GM18517 (cell line): ENCODE measurements around the gene CDH26.

Experiments used
- ATAC-seq: cut with Tn5 transposase; IDR thresholded peaks from one replicate; pipeline ENCODE4 v1.9.1; 2021; ENCODE audit warnings: mild to moderate bottlenecking, moderate library complexity; ENCODE audit not compliant: unreplicated experiment

CDH26 gene

DNA sequence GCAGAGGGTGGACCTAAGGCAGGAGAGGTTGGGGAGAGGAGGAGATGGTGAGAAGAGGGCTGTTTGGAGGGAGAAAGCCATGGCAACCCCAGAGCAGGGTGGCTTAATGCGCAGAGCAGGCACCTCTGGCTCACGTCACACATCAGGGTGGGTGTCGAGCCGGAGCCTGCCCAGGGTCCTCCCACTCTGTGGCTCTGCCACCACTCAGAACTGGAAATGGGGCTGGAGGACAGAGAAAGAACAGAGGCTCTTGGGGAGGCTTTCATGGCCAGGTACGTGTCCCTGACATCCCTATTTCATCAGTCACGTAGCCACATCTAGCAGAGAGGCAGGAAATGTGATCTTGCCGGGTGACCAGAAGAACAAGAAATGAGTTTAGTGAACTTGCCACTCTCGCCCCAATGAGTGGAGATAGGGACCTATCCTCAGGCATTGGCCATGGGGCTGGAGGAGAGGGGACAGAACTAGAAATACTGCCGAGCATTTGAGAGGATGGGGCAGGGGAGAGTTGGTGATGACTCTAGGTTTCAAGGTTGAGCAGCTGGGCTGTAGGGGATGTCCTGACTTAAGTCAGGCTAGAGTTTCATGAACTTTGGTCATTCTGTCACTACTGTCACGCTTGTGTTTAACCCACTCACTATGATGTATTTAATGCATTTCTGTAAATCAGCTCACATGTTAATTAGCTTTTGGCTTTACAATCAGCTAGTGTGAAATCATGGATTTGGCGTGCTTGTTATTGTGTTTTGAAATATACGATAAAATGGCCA, 52.7 kb downstream of the CDH26 start:
- no peak for ATAC-seq

GRCh38 chr20:60011512-60012507, 53.6 kb downstream of the CDH26 start:
- no peak for ATAC-seq

DNA sequence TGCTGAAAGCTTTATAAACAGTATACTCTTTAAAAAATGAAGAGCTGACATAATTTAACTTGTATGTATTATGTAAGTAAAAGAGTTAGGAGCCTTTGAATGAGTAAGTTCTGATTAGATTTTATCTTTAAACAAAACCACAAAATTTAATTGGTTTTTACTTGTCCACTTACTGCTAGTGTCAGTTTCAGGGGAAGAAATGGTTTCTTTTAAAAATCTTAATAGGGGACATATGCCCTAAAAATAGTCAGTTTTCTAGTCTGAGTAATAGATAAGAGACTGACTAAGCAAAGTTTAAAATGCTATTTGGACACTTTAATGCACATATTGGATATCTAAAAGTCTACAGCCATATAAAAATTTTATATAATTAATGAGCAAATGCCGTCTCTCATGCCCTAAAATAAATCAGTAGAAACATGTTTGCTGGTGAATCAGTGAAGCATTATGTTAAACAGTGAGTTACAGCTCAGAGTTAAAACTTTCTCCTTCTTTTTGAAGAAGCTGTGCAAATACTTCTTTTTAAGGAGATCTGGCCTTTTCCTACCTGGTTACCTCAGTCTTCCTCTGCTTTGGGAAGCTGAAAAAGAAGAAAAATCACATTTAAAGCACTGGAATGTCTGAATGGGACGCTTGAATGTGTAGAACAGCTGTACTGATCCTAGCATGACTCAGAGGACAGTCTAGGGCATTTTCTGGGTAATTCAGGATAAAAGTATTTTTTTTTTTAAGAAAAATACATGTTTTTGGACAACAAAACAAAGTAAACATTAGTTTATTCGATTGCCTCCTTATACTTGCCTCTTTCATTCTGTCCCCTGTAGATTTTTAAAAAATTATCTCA, 55.3 kb downstream of the CDH26 start:
- ATAC-seq: no peak

- ATAC-seq: no peak
Measured at GRCh38 chr20:60016406-60016805, 58.2 kb downstream of the CDH26 start.

GRCh38 chr20:60020251-60020650, 62.0 kb downstream of the CDH26 start:
- no peak for ATAC-seq

DNA sequence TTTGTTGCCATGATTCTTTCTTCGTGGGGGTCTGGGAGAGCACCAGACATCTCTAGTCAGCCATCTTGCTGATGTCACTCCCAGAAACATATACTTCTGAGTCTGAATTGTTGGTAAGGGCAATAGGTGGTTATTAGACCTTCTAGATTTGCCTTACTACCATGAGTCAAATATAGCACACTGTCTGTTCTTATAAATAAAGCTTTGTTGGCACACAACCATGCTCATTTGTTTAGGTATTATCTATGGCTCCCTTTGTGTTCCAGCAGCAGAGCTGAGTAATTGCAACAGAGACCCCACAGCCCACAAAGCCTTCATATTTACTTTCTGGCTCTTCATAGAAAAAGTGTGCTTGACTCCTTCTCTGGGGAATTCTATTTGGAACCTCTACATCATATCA, 62.9 kb downstream of the CDH26 start:
- no peak for ATAC-seq

DNA sequence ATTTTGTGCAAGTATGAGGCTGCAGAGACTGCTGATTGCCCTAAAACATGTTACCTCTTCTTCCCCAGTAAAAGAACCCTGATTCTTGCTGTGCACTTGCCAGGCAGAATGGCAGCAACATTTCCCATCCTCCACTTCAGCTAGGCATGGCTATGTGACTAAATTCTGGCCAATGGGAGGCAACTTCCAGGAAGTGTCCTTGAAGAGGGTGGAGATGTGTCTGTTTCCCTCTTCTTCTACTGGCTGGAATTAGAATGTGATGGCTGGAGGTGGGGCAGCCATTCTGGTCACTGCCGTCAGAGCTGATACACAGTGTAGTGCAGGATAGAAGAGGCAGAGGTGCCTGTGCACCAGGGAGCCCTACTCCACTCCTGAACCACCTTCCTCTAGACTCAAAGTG, 64.6 kb downstream of the CDH26 start:
- ATAC-seq: no peak

DNA sequence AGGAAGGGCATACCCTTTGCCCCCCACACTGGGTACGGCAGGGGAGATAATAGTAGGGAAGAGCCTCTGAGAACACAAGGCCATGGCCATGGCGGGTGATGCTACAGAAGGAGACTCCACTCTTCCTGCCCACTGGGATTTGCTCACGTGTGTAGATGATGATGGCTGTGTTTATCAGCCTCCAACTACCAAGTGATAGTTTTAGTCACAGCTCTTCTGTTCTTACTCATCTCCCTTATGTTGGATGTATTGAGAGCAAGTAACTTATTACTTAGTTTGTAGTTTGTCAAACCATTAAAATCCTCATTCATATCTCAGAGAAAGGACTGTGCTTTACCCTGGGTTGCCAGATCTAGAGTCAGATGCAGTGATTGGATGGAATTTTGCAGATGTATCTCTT, 66.0 kb downstream of the CDH26 start:
- no peak for ATAC-seq

GRCh38 chr20:60024801-60025200, 66.6 kb downstream of the CDH26 start:
- ATAC-seq: no peak

- no peak for ATAC-seq
Measured at GRCh38 chr20:60026010-60026409, 67.8 kb downstream of the CDH26 start.

DNA sequence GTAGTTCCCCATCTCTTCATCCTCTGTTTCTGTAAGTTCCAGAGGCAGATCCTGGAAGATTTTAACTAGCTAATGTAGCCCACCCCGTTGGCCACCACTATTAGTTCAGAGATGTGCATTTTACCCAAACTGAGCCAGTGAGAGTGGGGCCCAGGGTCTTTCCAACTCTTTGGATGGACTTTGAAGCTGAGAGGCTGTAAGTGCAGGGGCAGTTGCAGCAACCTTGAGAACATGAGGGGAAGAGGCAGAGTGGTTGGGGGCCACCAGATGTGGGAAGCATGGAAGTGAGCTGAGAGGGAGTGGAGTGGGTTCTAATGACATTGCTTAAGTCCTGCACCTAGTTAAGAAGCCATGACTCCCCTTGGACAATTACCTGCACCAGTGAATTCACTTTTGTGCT, 72.2 kb downstream of the CDH26 start:
- no peak for ATAC-seq

DNA sequence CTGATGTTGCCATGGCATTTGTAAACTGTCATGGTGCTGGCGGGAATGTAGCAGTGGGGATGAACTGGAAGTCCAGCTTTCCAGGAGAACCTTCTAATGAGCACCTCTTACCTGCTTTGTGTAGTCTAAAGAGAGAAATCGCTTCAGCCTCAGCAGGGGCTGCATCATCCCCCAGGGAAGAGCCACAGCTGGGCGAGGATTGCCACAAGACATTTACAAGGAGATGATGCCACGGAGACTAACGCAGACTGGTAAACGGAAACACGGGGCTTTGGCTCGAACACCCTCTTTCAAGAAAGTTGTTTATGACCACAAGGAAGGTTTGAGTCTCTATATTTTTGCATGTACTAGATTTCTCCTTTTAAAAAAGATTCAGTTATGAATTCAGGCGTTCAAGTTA, 72.9 kb downstream of the CDH26 start:
- no peak for ATAC-seq

- no peak for ATAC-seq
Measured at GRCh38 chr20:60034231-60035110, 76.2 kb downstream of the CDH26 start.

- ATAC-seq: no peak
Measured at GRCh38 chr20:60035486-60035885, 77.3 kb downstream of the CDH26 start.

DNA sequence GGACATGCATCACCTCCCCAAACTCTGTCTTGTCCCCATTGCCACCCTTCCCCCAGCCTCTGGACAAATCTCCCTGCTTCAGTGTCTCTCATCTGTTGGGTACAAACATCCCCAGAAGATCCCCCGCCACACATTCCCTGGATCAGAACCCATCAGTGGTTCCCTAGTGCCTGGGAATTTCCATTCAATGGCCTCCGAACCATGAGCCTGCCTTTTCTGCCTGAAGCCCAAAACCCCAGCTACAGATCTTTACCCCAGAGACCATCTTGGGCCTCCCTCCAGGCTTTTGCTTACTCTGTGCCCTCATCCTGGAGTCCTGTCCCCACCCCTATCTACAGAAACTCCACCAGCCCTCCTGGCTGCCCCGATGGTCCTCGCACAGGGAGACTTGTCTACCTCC, 78.1 kb downstream of the CDH26 start:
- no peak for ATAC-seq

DNA sequence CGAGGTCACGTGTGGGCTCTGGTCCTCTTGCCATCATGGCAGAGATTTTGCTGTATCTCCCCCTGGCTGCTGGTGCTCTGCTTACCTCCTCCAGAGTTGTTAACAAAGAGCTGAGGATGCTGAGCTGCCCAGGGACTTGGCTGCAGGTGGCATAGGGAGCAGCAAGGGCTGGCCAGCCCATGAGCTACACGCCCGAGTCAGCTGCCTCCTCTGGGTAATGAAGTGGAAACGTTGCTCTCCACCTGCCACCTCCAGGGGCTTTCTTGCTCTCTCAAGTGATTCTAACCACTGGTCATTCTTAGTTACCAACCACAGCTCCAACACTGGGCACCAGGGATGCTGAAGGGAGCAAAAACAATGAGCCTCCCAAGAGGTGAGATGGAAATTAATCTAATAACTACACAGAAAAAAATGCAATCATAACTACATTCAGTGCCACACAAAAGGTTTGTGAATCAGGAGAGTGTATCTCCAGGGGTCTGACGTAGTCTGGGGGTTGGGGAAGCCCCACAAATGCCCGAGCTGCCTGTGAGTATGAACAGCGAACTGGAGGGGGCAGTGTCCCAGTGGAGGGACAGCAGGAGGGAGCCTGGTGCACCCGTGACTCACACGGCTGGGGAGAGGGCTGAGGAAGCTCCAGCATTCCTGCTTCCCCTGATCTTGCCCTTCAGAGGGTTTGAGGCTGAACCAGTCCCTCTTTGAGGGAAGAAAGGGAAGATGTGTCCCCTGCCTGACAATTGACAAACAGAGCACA, 78.7 kb downstream of the CDH26 start:
- ATAC-seq: no peak

- ATAC-seq: no peak
Measured at GRCh38 chr20:60038400-60039008, 80.3 kb downstream of the CDH26 start.

DNA sequence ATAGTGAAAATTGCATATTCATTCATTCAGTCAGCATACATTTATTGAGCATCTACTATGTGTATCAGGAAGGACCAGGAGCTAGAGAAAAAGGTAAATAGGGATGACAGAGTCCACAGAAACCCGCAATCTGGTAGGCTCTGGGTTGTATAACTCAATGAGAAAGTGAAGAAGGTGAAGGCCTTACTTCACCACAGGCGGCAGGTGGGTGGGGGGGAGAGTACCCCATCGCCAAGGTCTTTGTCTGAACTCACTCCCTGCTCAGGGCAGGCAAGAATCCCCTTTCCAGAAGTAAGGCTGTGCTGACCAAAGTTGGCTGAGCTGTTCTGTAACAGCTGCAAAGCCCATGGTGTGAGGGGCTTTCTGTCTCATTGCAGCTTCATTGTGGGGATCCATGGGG, 81.3 kb downstream of the CDH26 start:
- no peak for ATAC-seq
